ENCODE results near the gene LRRC17.

LRRC17 gene

GRCh38 chr7:102912742-102913141 is at the start of gene LRRC17:
LRRC17 (plus strand) TSS chr7:102913000; CDS start chr7:102933914, 20,914 bp downstream.
- DNase-seq = peak in 1 of 42 donors; percentile 6
- intact Hi-C loops (cut with DNase I) = no loop called here

- no peak for DNase-seq
These were observed 47.8 kb upstream of the LRRC17 start for GRCh38 chr7:102864958-102865357.

GRCh38 chr7:102866535-102867215 is 46.1 kb upstream of the LRRC17 start:
- intact Hi-C loops (cut with DNase I) = no loop called here
- no peak for DNase-seq

More at GRCh38 chr7:102864958-102865357, 47.8 kb upstream of the LRRC17 start:
- intact Hi-C loops (cut with DNase I) = no loop called here

GRCh38 chr7:102869195-102869594 is 43.6 kb upstream of the LRRC17 start:
- intact Hi-C loops (cut with DNase I) = no loop called here
- DNase-seq = no peak

- no peak for DNase-seq
- intact Hi-C loops (cut with DNase I) = no loop called here
These were observed 40.3 kb upstream of the LRRC17 start for GRCh38 chr7:102872460-102872859.

GRCh38 chr7:102873470-102874165 is 39.2 kb upstream of the LRRC17 start:
- intact Hi-C loops (cut with DNase I) = no loop called here
- no peak for DNase-seq

- DNase-seq = no peak
- intact Hi-C loops (cut with DNase I) = no loop called here
These were observed 38.5 kb upstream of the LRRC17 start for GRCh38 chr7:102874166-102874829.

- DNase-seq = no peak
- intact Hi-C loops (cut with DNase I) = no loop called here
These were observed 37.8 kb upstream of the LRRC17 start for GRCh38 chr7:102874966-102875365.

- DNase-seq = peak in 4 of 42 donors; percentile 4 to 40 (median 15)
- intact Hi-C loops (cut with DNase I) = no loop called here
These were observed 37.0 kb upstream of the LRRC17 start for GRCh38 chr7:102875700-102876295.

- intact Hi-C loops (cut with DNase I) = no loop called here
- peak in 2 of 42 donors; percentile 29 to 42 for DNase-seq
These were observed 29.5 kb upstream of the LRRC17 start for GRCh38 chr7:102883098-102883860.

- DNase-seq = no peak
- intact Hi-C loops (cut with DNase I) = no loop called here
These were observed 24.1 kb upstream of the LRRC17 start for GRCh38 chr7:102888561-102889233.

- intact Hi-C loops (cut with DNase I) = no loop called here
- no peak for DNase-seq
These were observed 22.9 kb upstream of the LRRC17 start for GRCh38 chr7:102889851-102890250.

GRCh38 chr7:102890292-102890970 is 22.4 kb upstream of the LRRC17 start:
- intact Hi-C loops (cut with DNase I) = no loop called here
- peak in 16 of 42 donors; percentile 6 to 45 (median 18) for DNase-seq

- intact Hi-C loops (cut with DNase I) = no loop called here
- DNase-seq = no peak
These were observed 21.7 kb upstream of the LRRC17 start for GRCh38 chr7:102890971-102891692.

- peak in 20 of 42 donors; percentile 9 to 72 (median 31) for DNase-seq
- intact Hi-C loops (cut with DNase I) = no loop called here
These were observed 21.0 kb upstream of the LRRC17 start for GRCh38 chr7:102891693-102892261.

GRCh38 chr7:102892631-102893278 is 20.0 kb upstream of the LRRC17 start:
- intact Hi-C loops (cut with DNase I) = no loop called here

More at GRCh38 chr7:102892631-102893278, 20.0 kb upstream of the LRRC17 start:
- no peak for DNase-seq

Data from head of caudate nucleus (tissue), 42 donors.